A549 treated with CORT108297 at 1 μM for 4 hours (cell line): Measurements from ENCODE around the gene DCAF4L1. TPM values are rescaled to one million over a fixed set of nuclear protein-coding genes. Genes with fewer than 3 reads are reported as not detected.

ENCODE experiments used
- total RNA-seq: library from RNA; stranded (reverse); fragments of 200-300 nt; extraction: Qiagen RNA extraction; gene quantifications from 5 replicates; pipeline ENCODE4 v1.2.3, GENCODE V29; 2022

Gene DCAF4L1, protein sequence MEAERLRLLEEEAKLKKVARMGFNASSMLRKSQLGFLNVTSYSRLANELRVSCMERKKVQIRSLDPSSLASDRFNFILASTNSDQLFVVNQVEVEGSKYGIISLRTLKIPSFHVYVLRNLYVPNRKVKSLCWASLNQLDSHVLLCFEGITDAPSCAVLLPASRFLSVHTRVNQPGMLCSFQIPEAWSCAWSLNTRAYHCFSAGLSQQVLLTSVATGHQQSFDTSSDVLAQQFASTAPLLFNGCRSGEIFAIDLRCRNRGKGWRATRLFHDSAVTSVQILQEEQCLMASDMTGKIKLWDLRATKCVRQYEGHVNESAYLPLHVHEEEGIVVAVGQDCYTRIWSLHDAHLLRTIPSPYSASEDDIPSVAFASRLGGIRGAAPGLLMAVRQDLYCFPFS
- 0.08 to 0.28 TPM (median 0.12 TPM) in 5 replicates for total RNA-seq

GRCh38 chr4:41981456-41981855, at the start of gene DCAF4L1:
Gene DCAF4L1, plus strand, starts transcription at chr4:41981756. Its CDS starts 37 bp downstream, at chr4:41981793.

DNA sequence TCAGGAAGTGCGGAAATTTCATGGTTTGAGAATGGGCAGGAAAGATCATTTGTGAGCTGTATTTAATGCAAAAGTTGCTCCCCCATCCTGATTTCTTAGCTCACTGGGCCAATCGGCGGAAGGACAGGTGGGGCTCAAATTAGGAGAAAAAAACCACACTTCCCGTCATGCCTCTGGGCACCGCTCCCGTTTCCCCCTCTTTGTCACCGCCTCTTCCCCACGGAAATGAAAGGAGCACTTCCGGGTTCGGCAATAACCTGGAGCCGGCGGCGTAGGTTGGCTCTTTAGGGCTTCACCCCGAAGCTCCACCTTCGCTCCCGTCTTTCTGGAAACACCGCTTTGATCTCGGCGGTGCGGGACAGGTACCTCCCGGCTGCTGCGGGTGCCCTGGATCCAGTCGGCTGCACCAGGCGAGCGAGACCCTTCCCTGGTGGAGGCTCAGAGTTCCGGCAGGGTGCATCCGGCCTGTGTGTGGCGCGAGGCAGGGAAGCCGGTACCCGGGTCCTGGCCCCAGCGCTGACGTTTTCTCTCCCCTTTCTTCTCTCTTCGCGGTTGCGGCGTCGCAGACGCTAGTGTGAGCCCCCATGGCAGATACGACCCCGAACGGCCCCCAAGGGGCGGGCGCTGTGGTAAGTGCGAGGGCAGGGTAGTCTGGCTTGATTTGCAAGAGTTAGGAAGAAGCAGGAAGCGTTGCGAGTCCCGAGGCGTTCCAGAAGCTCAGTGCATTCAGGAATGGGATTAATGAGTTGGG, 46.5 kb upstream of the DCAF4L1 start, which contains the start of gene TMEM33:
Gene TMEM33 (plus strand): TSS at position 529 of the 751 bp plus-strand sequence. CDS start 56 bp downstream, at position 585.

GRCh38 chr4:41990365-41991111, 9.0 kb downstream of the DCAF4L1 start, which contains the start of gene SLC30A9:
Gene SLC30A9, plus strand, starts transcription at chr4:41990530. Its CDS starts 122 bp downstream, at chr4:41990652.

Other genes starting within 250 kb of the DCAF4L1 start
- gene PHOX2B, start 233.0 kb upstream of the DCAF4L1 start, total RNA-seq = 0.02 TPM in 1 of 5 replicates, not detected in the others
- 32.1 to 52.0 TPM (median 51.1 TPM) in 5 replicates for gene TMEM33, start 46.3 kb upstream of the DCAF4L1 start, total RNA-seq
- 20.6 to 38.9 TPM (median 26.5 TPM) in 5 replicates for gene SLC30A9, start 8.8 kb downstream of the DCAF4L1 start, total RNA-seq
- 0.05 TPM in 1 of 5 replicates, not detected in the others for gene BEND4, start 170.9 kb downstream of the DCAF4L1 start, total RNA-seq